CD8-positive, alpha-beta memory T cell (primary cell): ENCODE measurements around the gene POT1. TPM values are rescaled to one million over a fixed set of nuclear protein-coding genes. Genes with fewer than 3 reads are reported as not detected.
"Not testable (repeated sequence)": the region's sequence is repeated elsewhere in the genome, so short reads cannot be mapped to it uniquely, and the experiment has no call there.

Experiments
- CTCF ChIA-PET: fragments of 350-600 bp; sonication (Branson Sonifier 250); formaldehyde crosslinking; loops from one replicate; lab custom pipeline; 2021; ENCODE audit warnings: antibody characterized with exemption; lab: Charles Lee
- POLR2A ChIA-PET: fragments of 350-600 bp; sonication (Branson Sonifier 250); formaldehyde crosslinking; loops from one replicate; lab custom pipeline; 2021; ENCODE audit warnings: antibody characterized with exemption; lab: Charles Lee
- DNase-seq, 5 donors: peaks; one replicate each; pipeline versions ENCODE4 v3.0.0 to v3.0.0-alpha.2; 2020 to 2022; ENCODE audit warnings: mixed read lengths in 1 of 5
- H3K27ac ChIP-seq: one replicate; pipeline ENCODE4 v1.7.0; 2013; ENCODE audit warnings: low read depth, mild to moderate bottlenecking, low read length, moderate library complexity
- H3K27me3 ChIP-seq: 2 replicates; pipeline ENCODE4 v1.7.0; 2013; ENCODE audit warnings: low read length, mild to moderate bottlenecking; ENCODE audit not compliant: insufficient read depth, poor library complexity, severe bottlenecking
- H3K36me3 ChIP-seq: 2 replicates; pipeline ENCODE4 v1.7.0; 2013; ENCODE audit warnings: mild to moderate bottlenecking, low read length, moderate library complexity; ENCODE audit not compliant: insufficient read depth
- H3K4me1 ChIP-seq: 2 replicates; pipeline ENCODE4 v1.7.0; 2013; ENCODE audit warnings: mild to moderate bottlenecking, low read length, moderate library complexity; ENCODE audit not compliant: insufficient read depth
- H3K4me3 ChIP-seq: 2 replicates; pipeline ENCODE4 v1.7.0; 2013; ENCODE audit warnings: mild to moderate bottlenecking, low read length
- H3K9me3 ChIP-seq: 2 replicates; pipeline ENCODE4 v1.7.0; 2013; ENCODE audit warnings: mild to moderate bottlenecking, low read length
- H3K27ac Mint-ChIP-seq, 8 donors: one replicate each; pipeline ENCODE4 v1.8.0; 2020 to 2021; ENCODE audit warnings: mixed read lengths in 8 of 8, mild to moderate bottlenecking in 6 of 8, inconsistent platforms in 3 of 8, moderate library complexity in 3 of 8
- H3K27me3 Mint-ChIP-seq, 2 donors: one replicate each; pipeline ENCODE4 v1.8.0; 2020 to 2021; ENCODE audit warnings: mixed read lengths in 2 of 2, mild to moderate bottlenecking in 1 of 2, moderate library complexity in 1 of 2
- H3K36me3 Mint-ChIP-seq, 3 donors: one replicate each; pipeline ENCODE4 v1.8.0; 2020 to 2021; ENCODE audit warnings: mixed read lengths in 3 of 3, inconsistent platforms in 1 of 3, mild to moderate bottlenecking in 1 of 3
- H3K4me1 Mint-ChIP-seq, 3 donors: one replicate each; pipeline ENCODE4 v1.8.0; 2020 to 2021; ENCODE audit warnings: mixed read lengths in 3 of 3, inconsistent platforms in 1 of 3, mild to moderate bottlenecking in 1 of 3
- H3K4me3 Mint-ChIP-seq, 7 donors: one replicate each; pipeline ENCODE4 v1.8.0; 2020 to 2021; ENCODE audit warnings: mixed read lengths in 7 of 7, mild to moderate bottlenecking in 6 of 7, moderate library complexity in 4 of 7, inconsistent platforms in 2 of 7
- H3K9me3 Mint-ChIP-seq, 5 donors: one replicate each; pipeline ENCODE4 v1.8.0; 2020 to 2022; ENCODE audit warnings: mixed read lengths in 5 of 5, mild to moderate bottlenecking in 3 of 5, moderate library complexity in 2 of 5, inconsistent platforms in 1 of 5
- polyA plus RNA-seq: library from polyadenylated mRNA; unstranded; fragments of 300-500 nt; fragmentation: Illumina TruSeq; gene quantifications from one replicate; pipeline ENCODE4 v1.2.3, GENCODE V29; 2021
- total RNA-seq, 2 experiments: library from RNA; stranded (reverse); gene quantifications; one replicate each; pipeline ENCODE4 v1.2.3, GENCODE V29; 2021

POT1 gene, protein sequence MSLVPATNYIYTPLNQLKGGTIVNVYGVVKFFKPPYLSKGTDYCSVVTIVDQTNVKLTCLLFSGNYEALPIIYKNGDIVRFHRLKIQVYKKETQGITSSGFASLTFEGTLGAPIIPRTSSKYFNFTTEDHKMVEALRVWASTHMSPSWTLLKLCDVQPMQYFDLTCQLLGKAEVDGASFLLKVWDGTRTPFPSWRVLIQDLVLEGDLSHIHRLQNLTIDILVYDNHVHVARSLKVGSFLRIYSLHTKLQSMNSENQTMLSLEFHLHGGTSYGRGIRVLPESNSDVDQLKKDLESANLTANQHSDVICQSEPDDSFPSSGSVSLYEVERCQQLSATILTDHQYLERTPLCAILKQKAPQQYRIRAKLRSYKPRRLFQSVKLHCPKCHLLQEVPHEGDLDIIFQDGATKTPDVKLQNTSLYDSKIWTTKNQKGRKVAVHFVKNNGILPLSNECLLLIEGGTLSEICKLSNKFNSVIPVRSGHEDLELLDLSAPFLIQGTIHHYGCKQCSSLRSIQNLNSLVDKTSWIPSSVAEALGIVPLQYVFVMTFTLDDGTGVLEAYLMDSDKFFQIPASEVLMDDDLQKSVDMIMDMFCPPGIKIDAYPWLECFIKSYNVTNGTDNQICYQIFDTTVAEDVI
- total RNA-seq (10 to 100 TPM; 24.0 to 34.2 TPM), polyA plus RNA-seq (21.8 TPM)

DNA sequence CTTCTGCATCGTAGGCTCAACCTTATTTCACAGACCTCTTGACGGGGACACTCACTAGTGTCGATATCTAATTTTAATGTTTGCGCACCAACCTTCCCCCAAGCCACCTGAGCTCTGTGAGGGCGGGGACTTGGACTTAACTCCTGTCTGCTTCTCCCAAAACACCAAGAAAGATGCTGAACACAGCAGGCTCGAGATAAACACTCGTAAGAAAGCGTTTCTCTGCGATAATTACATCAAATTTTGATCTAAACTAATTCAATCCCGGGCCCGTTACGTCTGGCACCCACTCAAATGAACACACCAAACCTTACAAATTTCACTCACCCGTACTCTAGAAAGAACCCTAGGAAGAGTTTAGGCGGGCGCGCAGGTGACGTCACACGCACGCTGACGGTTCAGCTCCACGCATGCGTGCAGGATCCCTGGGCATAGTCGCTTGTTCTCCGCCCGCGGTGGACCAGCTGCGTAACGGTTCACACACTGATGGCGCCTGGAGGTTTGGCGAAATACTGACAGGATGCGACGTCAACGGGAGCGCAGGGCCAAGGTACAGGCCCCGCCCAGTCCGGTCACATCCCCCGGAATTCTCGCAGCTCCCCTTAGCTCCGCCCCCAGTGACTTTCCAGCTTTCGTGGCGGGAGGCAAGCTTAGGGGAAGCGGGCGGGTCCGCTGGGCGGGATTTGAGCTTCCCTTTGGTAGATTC is at the start of gene POT1:
Gene POT1 (minus strand): TSS at position 359 of the 706 bp plus-strand sequence. CDS start 32,652 bp downstream, outside the sequence.
- no peaks in the 10 kb centered on the region for H3K9me3 Mint-ChIP-seq
- Histone ChIP-seq H3K27me3 (no peaks in the 10 kb centered on the region), H3K4me1 (peaks cover 15% of the 10 kb centered on the region), H3K36me3 (no peaks in the 10 kb centered on the region), H3K9me3 (no peaks in the 10 kb centered on the region), H3K27ac (peak within 1 kb of the TSS; percentile 94), H3K4me3 (peak within 1 kb of the TSS; percentile 98)
- H3K27ac Mint-ChIP-seq = peak within 1 kb of the TSS; percentile 91 to 99 (median 97)
- H3K4me1 Mint-ChIP-seq = peaks cover 46 to 56% (median 55%) of the 10 kb centered on the region in 3 donors
- no peaks in the 10 kb centered on the region for H3K27me3 Mint-ChIP-seq
- POLR2A ChIA-PET = interaction anchor here (1.2 kb wide), 1 partner anchor 1181 kb away, joined by 4 read pairs; the partner anchor contains the start of gene WASL
- H3K4me3 Mint-ChIP-seq = peak within 1 kb of the TSS; percentile 89 to 96 (median 93)
- CTCF ChIA-PET = interaction anchor here (0.5 to 1.4 kb wide), 3 partner anchors 9 to 85 kb away, joined by 3 to 5 read pairs (median 4); no protein-coding TSS in a partner anchor
- peaks cover 0 to 24% (median 17%) of the 10 kb centered on the region in 3 donors for H3K36me3 Mint-ChIP-seq
- peak; percentile 93 to 98 (median 96) for DNase-seq

DNA sequence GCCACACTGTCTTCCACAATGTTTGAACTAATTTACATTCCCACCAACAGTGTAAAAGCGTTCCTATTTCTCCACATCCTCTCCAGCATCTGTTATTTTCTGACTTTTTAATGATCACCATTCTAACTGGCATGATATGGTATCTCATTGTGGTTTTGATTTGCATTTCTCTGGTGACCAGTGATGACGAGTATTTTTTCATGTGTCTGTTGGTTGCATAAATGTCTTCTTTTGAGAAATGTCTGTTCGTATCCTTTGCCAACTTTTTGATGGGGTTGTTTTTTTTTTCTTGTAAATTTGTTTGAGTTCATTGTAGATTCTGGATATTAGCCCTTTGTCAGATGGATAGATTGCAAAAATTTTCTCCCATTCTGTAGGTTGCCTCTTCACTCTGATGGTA is 45.5 kb upstream of the POT1 start:
- H3K4me1 Mint-ChIP-seq, H3K27me3 Mint-ChIP-seq, H3K36me3 Mint-ChIP-seq, H3K27me3 ChIP-seq, H3K9me3 ChIP-seq, CTCF ChIA-PET, H3K27ac Mint-ChIP-seq, H3K27ac ChIP-seq, DNase-seq, H3K4me3 Mint-ChIP-seq, H3K4me1 ChIP-seq, H3K36me3 ChIP-seq, POLR2A ChIA-PET, H3K4me3 ChIP-seq: not testable (repeated sequence)
- peaks cover 18 to 30% (median 21%) of the 10 kb centered on the region in 5 donors for H3K9me3 Mint-ChIP-seq

DNA sequence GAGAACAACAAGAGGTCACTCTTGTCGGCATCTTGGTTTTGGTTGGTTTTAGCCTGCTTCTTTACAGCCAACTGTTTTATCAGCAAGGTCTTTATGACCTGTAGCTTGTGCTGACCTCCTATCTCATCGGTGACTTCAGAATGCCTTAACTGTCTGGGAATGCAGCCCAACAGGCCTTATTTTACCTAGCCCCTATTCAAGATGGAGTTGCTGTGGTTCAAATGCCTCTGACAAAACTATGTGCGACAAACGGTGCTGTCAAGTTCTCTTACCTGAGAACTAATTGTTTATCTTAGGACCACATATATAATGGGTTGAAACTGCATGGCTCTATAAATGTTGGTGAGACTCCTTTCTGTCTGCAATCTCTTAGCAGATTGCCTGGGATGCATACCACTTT is 35.9 kb upstream of the POT1 start:
- Mint-ChIP-seq H3K4me1 (no peaks in the 10 kb centered on the region), H3K9me3 (peaks cover 0 to 3% (median 0%) of the 10 kb centered on the region in 5 donors), H3K27me3 (peaks cover 0 to 1% of the 10 kb centered on the region in 2 donors), H3K36me3 (peaks cover 0 to 4% (median 0%) of the 10 kb centered on the region in 3 donors), H3K4me3 (no peak overlapping the region), H3K27ac (no peak overlapping the region)
- ChIA-PET POLR2A (no interaction called here), CTCF (no interaction called here)
- Histone ChIP-seq H3K4me1 (no peaks in the 10 kb centered on the region), H3K27ac (no peak overlapping the region), H3K36me3 (no peaks in the 10 kb centered on the region), H3K27me3 (no peaks in the 10 kb centered on the region), H3K4me3 (no peak overlapping the region), H3K9me3 (no peaks in the 10 kb centered on the region)
- DNase-seq = no peak

DNA sequence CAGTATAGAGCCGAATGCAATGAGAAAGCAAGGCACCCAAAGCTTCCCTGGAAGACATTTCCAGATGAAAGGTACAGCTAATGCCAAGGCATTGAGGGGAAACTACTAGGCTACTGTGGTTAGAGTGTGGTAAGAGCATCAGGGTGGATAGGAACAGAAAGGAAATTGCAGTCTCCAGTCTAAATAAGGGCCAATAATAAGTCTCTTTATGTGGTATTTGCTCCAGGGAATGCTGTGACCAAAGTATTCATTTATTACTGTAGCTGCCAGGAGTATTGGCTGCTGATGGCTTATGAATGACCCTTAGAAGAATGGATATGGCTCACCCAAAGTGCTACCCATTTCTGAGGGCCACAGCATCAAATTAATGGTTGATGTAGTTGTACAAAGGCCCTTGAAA is 30.1 kb upstream of the POT1 start:
- CTCF ChIA-PET = no interaction called here
- no peak overlapping the region for H3K4me3 Mint-ChIP-seq
- H3K27me3 Mint-ChIP-seq = peaks cover 0 to 2% of the 10 kb centered on the region in 2 donors

DNA sequence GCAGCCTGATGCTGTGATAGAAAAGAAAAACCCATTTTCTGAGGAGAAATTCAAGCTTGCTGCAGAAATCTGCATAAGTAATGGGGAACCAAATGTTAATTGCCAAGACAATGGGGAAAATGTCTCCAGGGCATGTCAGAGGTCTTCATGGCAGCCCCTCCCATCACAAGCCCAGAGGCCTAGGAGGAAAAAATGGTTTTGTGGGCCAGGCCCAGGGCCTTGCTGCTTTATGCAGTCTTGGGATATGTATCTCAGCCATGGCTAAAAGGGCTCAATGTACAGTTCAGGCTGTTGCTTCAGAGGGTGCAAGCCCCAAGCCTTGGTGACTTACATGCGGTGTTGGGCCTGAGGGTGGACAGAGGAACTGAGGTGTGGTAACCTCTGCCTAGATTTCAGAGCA is 28.3 kb upstream of the POT1 start:
- Mint-ChIP-seq H3K36me3 (peaks cover 0 to 11% (median 1%) of the 10 kb centered on the region in 3 donors), H3K9me3 (peaks cover 3 to 10% (median 7%) of the 10 kb centered on the region in 5 donors)
- H3K27ac ChIP-seq, H3K9me3 ChIP-seq, H3K36me3 ChIP-seq, H3K4me1 Mint-ChIP-seq, DNase-seq, H3K4me3 ChIP-seq, H3K4me1 ChIP-seq, H3K27me3 ChIP-seq, CTCF ChIA-PET, H3K4me3 Mint-ChIP-seq, H3K27me3 Mint-ChIP-seq, POLR2A ChIA-PET, H3K27ac Mint-ChIP-seq: not testable (repeated sequence)

More for the DNA sequence above, 30.1 kb upstream of the POT1 start:
- Histone ChIP-seq H3K27ac (no peak overlapping the region), H3K4me1 (no peaks in the 10 kb centered on the region), H3K36me3 (no peaks in the 10 kb centered on the region), H3K4me3 (no peak overlapping the region), H3K9me3 (no peaks in the 10 kb centered on the region), H3K27me3 (no peaks in the 10 kb centered on the region)
- POLR2A ChIA-PET = no interaction called here
- H3K36me3 Mint-ChIP-seq = peaks cover 0 to 11% (median 1%) of the 10 kb centered on the region in 3 donors
- no peak overlapping the region for H3K27ac Mint-ChIP-seq
- no peaks in the 10 kb centered on the region for H3K4me1 Mint-ChIP-seq
- peaks cover 3 to 10% (median 7%) of the 10 kb centered on the region in 5 donors for H3K9me3 Mint-ChIP-seq
- no peak for DNase-seq

DNA sequence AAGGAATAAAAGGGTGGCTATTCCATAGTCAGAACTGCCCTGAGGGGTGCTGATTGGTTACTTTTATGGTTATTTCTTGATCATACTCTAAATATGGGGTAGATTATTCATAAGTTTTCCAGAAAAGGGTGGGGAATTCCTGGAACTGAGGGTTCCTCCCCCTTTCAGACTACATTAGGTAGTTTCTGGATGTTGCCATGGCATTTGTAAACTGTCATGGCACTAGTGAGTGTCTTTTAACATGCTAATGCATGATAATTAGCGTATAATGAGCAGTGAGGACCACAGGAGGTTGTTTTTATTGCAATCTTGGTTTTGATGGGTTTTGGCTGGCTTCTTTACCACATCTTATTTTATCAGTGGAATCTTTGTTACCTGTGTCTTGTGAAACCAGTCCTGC is 26.5 kb upstream of the POT1 start:
- ChIA-PET CTCF (no interaction called here), POLR2A (no interaction called here)
- H3K4me1 ChIP-seq = no peaks in the 10 kb centered on the region
- Mint-ChIP-seq H3K4me3 (no peak overlapping the region), H3K4me1 (no peaks in the 10 kb centered on the region), H3K27ac (no peak overlapping the region), H3K27me3 (peaks cover 0 to 3% of the 10 kb centered on the region in 2 donors), H3K36me3 (peaks cover 0 to 11% (median 1%) of the 10 kb centered on the region in 3 donors), H3K9me3 (peaks cover 3 to 10% (median 7%) of the 10 kb centered on the region in 5 donors)
- H3K9me3 ChIP-seq = no peaks in the 10 kb centered on the region
- H3K4me3 ChIP-seq = no peak overlapping the region
- no peaks in the 10 kb centered on the region for H3K36me3 ChIP-seq
- H3K27me3 ChIP-seq = no peaks in the 10 kb centered on the region
- H3K27ac ChIP-seq = no peak overlapping the region
- no peak for DNase-seq

DNA sequence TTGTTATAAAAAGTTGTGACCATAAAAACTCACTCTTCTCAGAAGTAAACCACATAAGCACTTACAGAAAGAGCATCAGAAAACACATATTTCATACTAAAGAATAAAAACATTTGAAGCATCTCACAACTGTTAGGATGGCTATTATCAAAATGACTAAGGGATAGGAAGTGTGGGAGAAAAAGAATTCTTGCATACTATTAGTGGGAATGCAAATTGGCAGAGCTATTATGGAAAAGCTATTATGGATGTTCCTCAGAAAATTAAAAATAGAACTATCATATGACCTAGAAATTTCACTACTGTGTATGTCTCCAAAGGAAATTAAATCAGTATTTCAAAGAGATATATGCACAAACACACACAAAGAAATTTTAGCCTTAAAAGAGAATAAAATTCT is 25.2 kb upstream of the POT1 start:
- ChIA-PET CTCF (no interaction called here), POLR2A (no interaction called here)
- peaks cover 3 to 10% (median 7%) of the 10 kb centered on the region in 5 donors for H3K9me3 Mint-ChIP-seq

More for the DNA sequence above, 25.2 kb upstream of the POT1 start:
- Mint-ChIP-seq H3K27ac (no peak overlapping the region), H3K36me3 (peaks cover 0 to 11% (median 1%) of the 10 kb centered on the region in 3 donors), H3K27me3 (peaks cover 0 to 2% of the 10 kb centered on the region in 2 donors), H3K4me3 (no peak overlapping the region), H3K4me1 (no peaks in the 10 kb centered on the region)
- Histone ChIP-seq H3K36me3 (no peaks in the 10 kb centered on the region), H3K27ac (no peak overlapping the region), H3K27me3 (no peaks in the 10 kb centered on the region), H3K4me1 (no peaks in the 10 kb centered on the region), H3K4me3 (no peak overlapping the region), H3K9me3 (no peaks in the 10 kb centered on the region)
- DNase-seq = no peak
